C4-2B (cell line): ENCODE measurements around the gene LRP5.

ENCODE experiments used
- CTCF ChIP-seq: fragments of 450-650 bp; conservative IDR thresholded peaks from 2 replicates; pipeline ENCODE4 v1.5.1; 2017; ENCODE audit warnings: mild to moderate bottlenecking
- ZFX ChIP-seq: fragments of 450-650 bp; IDR thresholded peaks from 2 replicates; pipeline ENCODE4 v1.6.1; 2017

GRCh38 chr11:68352591-68352990 lies 40.2 kb downstream of the LRP5 start:
- TF ChIP-seq CTCF (no peak), ZFX (no peak)
